ENCODE measurements around the gene GRAMD4. TPM values are rescaled to one million over a fixed set of nuclear protein-coding genes. Genes with fewer than 3 reads are reported as not detected.

GRAMD4 gene
- polyA plus RNA-seq, 3 donors: 9.5 to 33.3 (median 12.6) TPM

DNA sequence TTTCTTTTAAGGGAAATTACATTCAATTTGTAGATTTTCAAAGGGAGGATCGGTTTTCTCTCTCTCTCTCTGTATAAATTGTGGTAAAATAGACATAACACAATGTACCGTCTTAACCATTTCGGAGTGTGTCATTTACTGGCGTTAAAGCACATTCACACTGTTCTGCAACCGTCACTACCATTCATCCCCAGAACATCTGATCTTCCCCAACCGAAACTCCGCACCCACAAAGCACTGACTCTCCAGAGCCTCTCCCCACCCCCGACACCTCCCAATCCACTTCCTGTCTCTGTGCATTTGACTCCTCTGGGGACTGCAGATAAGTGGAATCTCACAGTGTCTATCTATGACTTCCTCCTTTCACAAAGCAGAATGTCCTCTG, 15.9 kb upstream of the GRAMD4 start:
- Histone ChIP-seq H3K4me3 (replicated peaks in 1 of 3; ENCODE audit: low read depth in 2 of 3, low read length in 3 of 3) (peak overlapping the region in 2 of 3 experiments; percentile 7 to 61), H3K9ac (ENCODE audit: insufficient read depth, low read length, poor library complexity, severe bottlenecking) (peak overlapping the region; percentile 27), H3K36me3 (replicated peaks in 1 of 2; ENCODE audit: control insufficient read depth in 1 of 2, insufficient read depth in 2 of 2, low read length in 2 of 2) (no peaks in the 10 kb centered on the region), H3K4me1 (ENCODE audit: control insufficient read depth in 1 of 2, insufficient read depth in 2 of 2, low read length in 2 of 2) (peaks cover 59 to 67% of the 10 kb centered on the region in 2 donors), H3K27ac (ENCODE audit: low read depth in 1 of 2, low read length in 2 of 2) (peak overlapping the region; percentile 80 to 86), H3K27me3 (ENCODE audit: control insufficient read depth in 2 of 2, insufficient read depth in 2 of 2, low read length in 2 of 2) (no peaks in the 10 kb centered on the region), H4K20me1 (ENCODE audit: insufficient read depth, low read length) (peaks cover 11% of the 10 kb centered on the region), H3K9me3 (replicated peaks in 1 of 2; ENCODE audit: control insufficient read depth in 1 of 2, insufficient read depth in 1 of 2, low read length in 2 of 2) (no peaks in the 10 kb centered on the region), H3K4me2 (replicated peaks; ENCODE audit: extremely low read depth, low read length, poor library complexity, severe bottlenecking) (peak overlapping the region; percentile 53), H3K79me2 (ENCODE audit: insufficient read depth, low read length) (peaks cover 82% of the 10 kb centered on the region), H2AFZ (ENCODE audit: insufficient read depth, low read depth, low read length, poor library complexity, severe bottlenecking) (no peak overlapping the region)
- intact Hi-C loops (cut with micrococcal nuclease): no loop called here
- H3K27ac Mint-ChIP-seq: peak overlapping the region; percentile 89 to 99 (median 93)
- H3K9me3 Mint-ChIP-seq: peaks cover 0 to 3% (median 0%) of the 10 kb centered on the region in 7 donors
- WGBS (ENCODE audit: insufficient coverage): 0% methylated on average over 4 of the region's 8 CpGs
- H3K4me1 Mint-ChIP-seq: peaks cover 62% of the 10 kb centered on the region
- H3K4me3 Mint-ChIP-seq: peak overlapping the region; percentile 71 to 90
- peaks cover 0 to 4% (median 2%) of the 10 kb centered on the region in 3 donors for H3K27me3 Mint-ChIP-seq (ENCODE audit: low read depth in 3 of 3)
- peaks cover 2 to 9% of the 10 kb centered on the region in 2 donors for H3K36me3 Mint-ChIP-seq
- TF ChIP-seq, protein P1, sequence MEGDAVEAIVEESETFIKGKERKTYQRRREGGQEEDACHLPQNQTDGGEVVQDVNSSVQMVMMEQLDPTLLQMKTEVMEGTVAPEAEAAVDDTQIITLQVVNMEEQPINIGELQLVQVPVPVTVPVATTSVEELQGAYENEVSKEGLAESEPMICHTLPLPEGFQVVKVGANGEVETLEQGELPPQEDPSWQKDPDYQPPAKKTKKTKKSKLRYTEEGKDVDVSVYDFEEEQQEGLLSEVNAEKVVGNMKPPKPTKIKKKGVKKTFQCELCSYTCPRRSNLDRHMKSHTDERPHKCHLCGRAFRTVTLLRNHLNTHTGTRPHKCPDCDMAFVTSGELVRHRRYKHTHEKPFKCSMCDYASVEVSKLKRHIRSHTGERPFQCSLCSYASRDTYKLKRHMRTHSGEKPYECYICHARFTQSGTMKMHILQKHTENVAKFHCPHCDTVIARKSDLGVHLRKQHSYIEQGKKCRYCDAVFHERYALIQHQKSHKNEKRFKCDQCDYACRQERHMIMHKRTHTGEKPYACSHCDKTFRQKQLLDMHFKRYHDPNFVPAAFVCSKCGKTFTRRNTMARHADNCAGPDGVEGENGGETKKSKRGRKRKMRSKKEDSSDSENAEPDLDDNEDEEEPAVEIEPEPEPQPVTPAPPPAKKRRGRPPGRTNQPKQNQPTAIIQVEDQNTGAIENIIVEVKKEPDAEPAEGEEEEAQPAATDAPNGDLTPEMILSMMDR (IDR thresholded peaks at IDR 0.05): no peak
- peak; percentile 81 to 89 (median 89) for DNase-seq

DNA sequence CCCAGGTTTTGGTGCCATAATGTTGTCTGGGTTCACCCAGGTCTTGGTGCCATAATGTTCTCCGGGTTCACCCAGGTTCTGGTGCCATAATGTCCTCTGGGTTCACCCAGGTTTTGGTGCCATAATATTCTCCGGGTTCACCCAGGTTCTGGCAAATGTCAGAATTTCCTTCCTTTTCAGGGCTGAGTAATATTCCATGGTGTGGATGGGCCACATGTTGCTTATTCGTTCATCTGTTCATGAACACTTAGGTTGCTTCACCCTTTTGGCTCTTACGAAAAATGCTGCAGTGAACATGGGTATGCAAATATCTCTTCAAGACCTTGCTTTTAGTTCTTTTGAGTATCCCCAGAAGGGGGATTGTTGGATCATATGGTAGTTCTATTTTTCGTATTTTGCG, 15.1 kb upstream of the GRAMD4 start:
- WGBS (ENCODE audit: insufficient coverage): 94% methylated on average over 2 of the region's 6 CpGs
- H3K9me3 ChIP-seq (replicated peaks in 1 of 2; ENCODE audit: control insufficient read depth in 1 of 2, insufficient read depth in 1 of 2, low read length in 2 of 2): no peaks in the 10 kb centered on the region
- no peak overlapping the region for H3K4me3 Mint-ChIP-seq
- peaks cover 2% of the 10 kb centered on the region in 2 donors for H3K36me3 Mint-ChIP-seq
- H3K27me3 ChIP-seq (ENCODE audit: control insufficient read depth in 2 of 2, insufficient read depth in 2 of 2, low read length in 2 of 2): no peaks in the 10 kb centered on the region
- H3K9ac ChIP-seq (ENCODE audit: insufficient read depth, low read length, poor library complexity, severe bottlenecking): no peak overlapping the region
- H3K27ac ChIP-seq (ENCODE audit: low read depth in 1 of 2, low read length in 2 of 2): peak overlapping the region in 1 of 2 donors; percentile 30
- no peak overlapping the region for H3K4me2 ChIP-seq (replicated peaks; ENCODE audit: extremely low read depth, low read length, poor library complexity, severe bottlenecking)
- peaks cover 19% of the 10 kb centered on the region for H4K20me1 ChIP-seq (ENCODE audit: insufficient read depth, low read length)
- intact Hi-C loops (cut with micrococcal nuclease): no loop called here
- peaks cover 0 to 4% (median 2%) of the 10 kb centered on the region in 3 donors for H3K27me3 Mint-ChIP-seq (ENCODE audit: low read depth in 3 of 3)
- peaks cover 62% of the 10 kb centered on the region for H3K4me1 Mint-ChIP-seq
- H3K4me3 ChIP-seq (replicated peaks in 1 of 3; ENCODE audit: low read depth in 2 of 3, low read length in 3 of 3): no peak overlapping the region
- H3K27ac Mint-ChIP-seq: peak overlapping the region in 3 of 7 donors; percentile 41 to 70 (median 62)
- no peak for DNase-seq
- H3K4me1 ChIP-seq (ENCODE audit: control insufficient read depth in 1 of 2, insufficient read depth in 2 of 2, low read length in 2 of 2): peaks cover 59 to 67% of the 10 kb centered on the region in 2 donors
- H3K79me2 ChIP-seq (ENCODE audit: insufficient read depth, low read length): peaks cover 84% of the 10 kb centered on the region
- H3K36me3 ChIP-seq (replicated peaks in 1 of 2; ENCODE audit: control insufficient read depth in 1 of 2, insufficient read depth in 2 of 2, low read length in 2 of 2): no peaks in the 10 kb centered on the region
- TF ChIP-seq, protein P1 (IDR thresholded peaks at IDR 0.05): no peak
- H3K9me3 Mint-ChIP-seq: peaks cover 0 to 3% (median 0%) of the 10 kb centered on the region in 7 donors
- no peak overlapping the region for H2AFZ ChIP-seq (ENCODE audit: insufficient read depth, low read depth, low read length, poor library complexity, severe bottlenecking)

Data from CD14-positive monocyte (primary cell).